GM12878 (cell line): Measurements from ENCODE around the gene CCDC57. TPM values are rescaled to one million over a fixed set of nuclear protein-coding genes. Genes with fewer than 3 reads are reported as not detected.

Source experiments
- ATAC-seq: fragments of 200-7000 bp; cut with Tn5 transposase; 3 replicates; pipeline ENCODE4 v1.9.1; 2020; ENCODE audit warnings: mild to moderate bottlenecking, moderate library complexity
- BruUV-seq: library from RNA; stranded (reverse); fragments of 400-500 nt; replicated peaks from 2 replicates; lab custom pipeline; 2021; lab: Mats Ljungman, UMichigan
- CTCF ChIA-PET: fragments of 300-600 bp; sonication (Branson Sonifier 250); formaldehyde crosslinking; extraction: SDS; loops from one replicate; lab custom pipeline; 2021; ENCODE audit warnings: inconsistent platforms; lab: Yijun Ruan, JAX
- POLR2A ChIA-PET: fragments of 350-600 bp; formaldehyde crosslinking; extraction: SDS; loops from one replicate; lab custom pipeline; 2021; ENCODE audit warnings: inconsistent platforms; lab: Charles Lee
- RAD21 ChIA-PET: fragments of 300-600 bp; sonication (Branson Sonifier 250); formaldehyde crosslinking; loops from one replicate; lab custom pipeline; 2023; ENCODE audit warnings: antibody characterized with exemption; ENCODE audit not compliant: unreplicated experiment; lab: Charles Lee
- SMC1A ChIA-PET: fragments of 300-600 bp; sonication (Branson Sonifier 250); formaldehyde crosslinking; loops from one replicate; lab custom pipeline; 2023; ENCODE audit not compliant: unreplicated experiment, uncharacterized antibody; lab: Charles Lee
- DNase-seq: peaks from one replicate; pipeline ENCODE4 v3.0.0-alpha.2; 2011; ENCODE audit warnings: low read depth, low spot score
- FAIRE-seq: peaks from 3 replicates; lab custom pipeline; 2011; peaks lifted over from hg19 to GRCh38; lab: Jason Lieb, UNC
- H2AFZ ChIP-seq: 2 replicates; pipeline ENCODE4 v1.6.0; 2011; ENCODE audit warnings: low read depth, low read length, control low read depth; ENCODE audit not compliant: control insufficient read depth
- H3K27ac ChIP-seq: 2 replicates; pipeline ENCODE4 v1.5.1; 2011; ENCODE audit warnings: control low read depth; ENCODE audit not compliant: control insufficient read depth, insufficient read depth
- H3K27me3 ChIP-seq, 2 experiments: replicated peaks in 1 of 2; 2 replicates each; pipeline versions ENCODE4 v1.6.0 to v1.6.1; 2011; ENCODE audit warnings: low read length in 1 of 2; ENCODE audit not compliant: control insufficient read depth in 2 of 2, insufficient read depth in 2 of 2
- H3K36me3 ChIP-seq, 2 experiments: 2 replicates each; pipeline ENCODE4 v1.5.1; 2011; ENCODE audit warnings: low read length in 1 of 2; ENCODE audit not compliant: control insufficient read depth in 2 of 2, insufficient read depth in 2 of 2
- H3K4me1 ChIP-seq: 2 replicates; pipeline ENCODE4 v1.6.1; 2011; ENCODE audit warnings: mild to moderate bottlenecking, low read length, moderate library complexity, mixed read lengths; ENCODE audit not compliant: control insufficient read depth, insufficient read depth
- H3K4me2 ChIP-seq: 2 replicates; pipeline ENCODE4 v1.6.0; 2011; ENCODE audit warnings: control low read depth; ENCODE audit not compliant: control insufficient read depth, insufficient read depth
- H3K4me3 ChIP-seq: fragments of 200-600 bp; sonication (generic); 2 replicates; pipeline ENCODE4 v1.5.1; 2016
- H3K79me2 ChIP-seq: 2 replicates; pipeline ENCODE4 v1.6.0; 2011; ENCODE audit warnings: low read length; ENCODE audit not compliant: control insufficient read depth, insufficient read depth
- H3K9ac ChIP-seq: 2 replicates; pipeline ENCODE4 v1.8.0; 2011; ENCODE audit warnings: low read length, control low read depth, mixed read lengths; ENCODE audit not compliant: control insufficient read depth, insufficient read depth
- H3K9me3 ChIP-seq: replicated peaks from 3 replicates; pipeline ENCODE4 v1.5.1; 2011; ENCODE audit warnings: mild to moderate bottlenecking, low read length; ENCODE audit not compliant: control insufficient read depth, insufficient read depth
- H4K20me1 ChIP-seq: 2 replicates; pipeline ENCODE4 v1.6.0; 2011; ENCODE audit not compliant: control insufficient read depth, insufficient read depth
- BCL11A ChIP-seq: IDR thresholded peaks from 2 replicates; pipeline ENCODE4 v1.6.1; 2011; ENCODE audit warnings: low read depth, low read length
- E4F1 ChIP-seq: fragments of 450-650 bp; IDR thresholded peaks from 2 replicates; pipeline ENCODE4 v1.6.1; 2018; ENCODE audit warnings: borderline replicate concordance, mild to moderate bottlenecking; ENCODE audit not compliant: partially characterized antibody
- EP300 ChIP-seq, 2 experiments: fragments of 150-350 bp in 1 of 2; IDR thresholded peaks; 2 replicates each; pipeline ENCODE4 v1.6.1; 2011 to 2012; ENCODE audit warnings: low read depth in 2 of 2, low read length in 2 of 2, borderline replicate concordance in 1 of 2, improper control_type of control experiment in 1 of 2, inconsistent platforms in 1 of 2; ENCODE audit not compliant: control insufficient read depth in 1 of 2
- KDM1A ChIP-seq: fragments of 200-600 bp; sonication (generic); IDR thresholded peaks from 2 replicates; pipeline ENCODE4 v1.6.1; 2016; ENCODE audit warnings: borderline replicate concordance
- NR2C2 ChIP-seq: IDR thresholded peaks from 2 replicates; pipeline ENCODE4 v1.6.1; 2011; ENCODE audit warnings: borderline replicate concordance, low read depth; ENCODE audit not compliant: control insufficient read depth, insufficient read length
- TCF12 ChIP-seq: IDR thresholded peaks from 2 replicates; pipeline ENCODE4 v1.6.1; 2011; ENCODE audit warnings: low read depth, mild to moderate bottlenecking, low read length
- TCF7 ChIP-seq: IDR thresholded peaks from 2 replicates; pipeline ENCODE4 v1.6.1; 2014; ENCODE audit warnings: antibody characterized with exemption, borderline replicate concordance
- ZNF384 ChIP-seq: IDR thresholded peaks from 2 replicates; pipeline ENCODE4 v1.6.1; 2012; ENCODE audit warnings: low read depth, mild to moderate bottlenecking, low read length, improper control_type of control experiment, borderline replicate concordance
- WGBS: methylation state at CpG from one replicate; pipeline ENCODE4 v1.1.6; 2016; ENCODE audit warnings: low lambda C conversion rate; ENCODE audit not compliant: insufficient replicate concordance, insufficient coverage; ENCODE audit errors: missing lambda C conversion rate; 5-methylcytosine and 5-hydroxymethylcytosine counted together
- in situ Hi-C: fragments of 300-500 bp; cut with MboI; formaldehyde crosslinking; loops from 9 replicates; pipeline ENCODE4 v1.14.3; 2018; ENCODE audit warnings: mixed read lengths
- intact Hi-C: fragments of 100-400 bp; cut with micrococcal nuclease; formaldehyde crosslinking; loops from one replicate; pipeline ENCODE4 v1.14.2; 2022; ENCODE audit not compliant: unreplicated experiment
- polyA plus RNA-seq, 11 experiments: library from polyadenylated mRNA; depleted of rRNA in 4 of 11; unstranded in 6 of 11; stranded (reverse) in 5 of 11; fragments of >200 nt; fragmentation: Nextera tagmentation in 4 of 11; fragmentation: Illumina TruSeq in 1 of 11; extraction: Ambion mirVana in 4 of 11; extraction: Trizol in 1 of 11; gene quantifications; 1 replicate in 1 of 11; 2 replicates in 10 of 11; pipeline versions ENCODE4 v1.2.1 to v1.2.3, GENCODE V29; 2011 to 2016; ENCODE audit warnings: inconsistent platforms in 2 of 11, missing spikeins in 2 of 11, low read depth in 1 of 11
- total RNA-seq, 4 experiments: library from RNA; depleted of rRNA in 3 of 4; stranded (reverse); fragments of >200 nt in 3 of 4; fragmentation: Illumina TruSeq in 1 of 4; extraction: Trizol in 1 of 4; gene quantifications; 2 replicates each; pipeline versions ENCODE4 v1.2.1 to v1.2.3, GENCODE V29; 2013 to 2021

The CCDC57 gene
- total and polyA plus RNA-seq, 10 of the 15 experiments (the other 5 are each of a cell fraction or from before 2014, with no cell fraction given): 5.4 to 123 (median 45.8) TPM

- DNase-seq (no peak), FAIRE-seq (no peak), ATAC-seq (no peak)
- TF ChIP-seq TCF12 (no peak), TCF7 (no peak), NR2C2 (no peak), EP300 (IDR thresholded peaks at IDR 0.05; ENCODE audit: borderline replicate concordance in 1 of 2, control insufficient read depth in 1 of 2, low read depth in 2 of 2, low read length in 2 of 2) (no peak), ZNF384 (no peak), E4F1 (no peak), BCL11A (no peak), KDM1A (no peak)
- ChIA-PET POLR2A (no interaction called here), RAD21 (interaction anchor here (1.2 kb wide), 1 partner anchor 122 kb away, joined by 4 read pairs; no protein-coding TSS in a partner anchor), CTCF (interaction anchor here (1.0 to 1.4 kb wide), 2 partner anchors 115 to 132 kb away, joined by 4 read pairs; partner anchors contain the start of gene DCXR), SMC1A (no interaction called here)
- Histone ChIP-seq H3K4me1 (no peaks in the 10 kb centered on the region), H3K27ac (no peak overlapping the region), H3K36me3 (no peaks in the 10 kb centered on the region), H3K9ac (no peak overlapping the region), H3K4me3 (no peak overlapping the region), H4K20me1 (no peaks in the 10 kb centered on the region), H3K27me3 (no peaks in the 10 kb centered on the region), H3K79me2 (no peaks in the 10 kb centered on the region), H3K9me3 (no peaks in the 10 kb centered on the region), H2AFZ (no peak overlapping the region), H3K4me2 (no peak overlapping the region)
- intact Hi-C loops: loop anchor here (5.0 kb wide), 1 partner anchor 45 kb away; no protein-coding TSS in a partner anchor
- in situ Hi-C loops: no loop called here
- 45% methylated on average over 5 of the region's 5 CpGs for WGBS
- BruUV-seq: no TSS peak
These were observed 60.5 kb downstream of the CCDC57 start for GRCh38 chr17:82152114-82152513.
